Measurements from ENCODE around the gene C21orf91. TPM values are rescaled to one million over a fixed set of nuclear protein-coding genes. Genes with fewer than 3 reads are reported as not detected.
A peak's percentile ranks its signal among the peaks of the same experiment; 100 is the strongest.

C21orf91 gene
- total RNA-seq, 2 experiments from 2014 or later: 40.9 to 42.2 TPM

- no peaks in the 10 kb centered on the region for H3K9me3 Mint-ChIP-seq
- no peak for TF ChIP-seq CTCF (IDR thresholded peaks at IDR 0.05)
- Histone ChIP-seq H3K9me3 (ENCODE audit: control insufficient read depth in 1 of 2, insufficient read depth in 1 of 2, low read length in 2 of 2) (no peaks in the 10 kb centered on the region), H3K4me3 (ENCODE audit: low read length) (peak overlapping the region; percentile 48), H3K27ac (ENCODE audit: low read depth in 1 of 2, low read length in 2 of 2) (peak overlapping the region; percentile 61 to 81), H3K27me3 (ENCODE audit: control insufficient read depth in 1 of 2, insufficient read depth in 2 of 2, low read length in 2 of 2) (no peaks in the 10 kb centered on the region), H3K4me1 (ENCODE audit: insufficient read depth, low read length) (peaks cover 23% of the 10 kb centered on the region), H3K36me3 (ENCODE audit: insufficient read depth, low read length) (peaks cover 20% of the 10 kb centered on the region)
- peaks cover 56% of the 10 kb centered on the region for H3K36me3 Mint-ChIP-seq (ENCODE audit: low read depth)
- intact Hi-C loops (cut with DNase I, micrococcal nuclease): loop anchor here in 1 of 2 experiments (1.0 kb wide), 1 partner anchor 12 kb away; no protein-coding TSS in a partner anchor
- H3K4me1 Mint-ChIP-seq (ENCODE audit: low read depth): peaks cover 75% of the 10 kb centered on the region
- ATAC-seq (ENCODE audit: poor library complexity) (peak; percentile 30), DNase-seq (no peak)
- peak overlapping the region; percentile 42 for H3K4me3 Mint-ChIP-seq
- ChIA-PET POLR2A (interaction anchor here (1.2 to 7.0 kb wide), 5 partner anchors 10 to 22 kb away, joined by 4 to 77 read pairs (median 10); partner anchors contain the start of gene C21orf91), CTCF (interaction anchor here (1.0 to 1.4 kb wide), 2 partner anchors 12 to 14 kb away, joined by 3 to 5 read pairs; no protein-coding TSS in a partner anchor)
- no peaks in the 10 kb centered on the region for H3K27me3 Mint-ChIP-seq
- peak overlapping the region; percentile 94 for H3K27ac Mint-ChIP-seq
Measured at GRCh38 chr21:17795146-17796036, 23.8 kb downstream of the C21orf91 start.

- no peak for TF ChIP-seq CTCF (IDR thresholded peaks at IDR 0.05)
- ChIA-PET CTCF (interaction anchor here (0.7 to 1.4 kb wide), 3 partner anchors 11 to 16 kb away, joined by 3 to 5 read pairs (median 3); no protein-coding TSS in a partner anchor), POLR2A (interaction anchor here (1.5 to 7.0 kb wide), 5 partner anchors 10 to 23 kb away, joined by 3 to 77 read pairs (median 10); partner anchors contain the start of gene C21orf91)
- intact Hi-C loops (cut with DNase I, micrococcal nuclease): loop anchor here in 1 of 2 experiments (1.0 to 5.0 kb wide), 2 partner anchors 11 to 182 kb away; partner anchors contain the start of gene BTG3
- Mint-ChIP-seq H3K27ac (peak overlapping the region; percentile 94), H3K27me3 (no peaks in the 10 kb centered on the region), H3K36me3 (ENCODE audit: low read depth) (peaks cover 55% of the 10 kb centered on the region), H3K9me3 (no peaks in the 10 kb centered on the region), H3K4me1 (ENCODE audit: low read depth) (peaks cover 76% of the 10 kb centered on the region), H3K4me3 (peak overlapping the region; percentile 84)
- H3K9me3 ChIP-seq (ENCODE audit: control insufficient read depth in 1 of 2, insufficient read depth in 1 of 2, low read length in 2 of 2): no peaks in the 10 kb centered on the region
- peaks cover 20% of the 10 kb centered on the region for H3K36me3 ChIP-seq (ENCODE audit: insufficient read depth, low read length)
- no peaks in the 10 kb centered on the region for H3K27me3 ChIP-seq (ENCODE audit: control insufficient read depth in 1 of 2, insufficient read depth in 2 of 2, low read length in 2 of 2)
- peaks cover 20% of the 10 kb centered on the region for H3K4me1 ChIP-seq (ENCODE audit: insufficient read depth, low read length)
- H3K4me3 ChIP-seq (ENCODE audit: low read length): peak overlapping the region; percentile 48
- peak overlapping the region; percentile 61 to 81 for H3K27ac ChIP-seq (ENCODE audit: low read depth in 1 of 2, low read length in 2 of 2)
- peak in 1 of 14 experiments; percentile 49 for DNase-seq
- peak; percentile 19 for ATAC-seq (ENCODE audit: poor library complexity)
Measured at GRCh38 chr21:17794518-17795145, 24.5 kb downstream of the C21orf91 start.

Measured in CD4-positive, alpha-beta T cell (primary cell).